GM19025 (cell line): Measurements from ENCODE around the gene KLF16.
A peak's percentile ranks its signal among the peaks of the same experiment; 100 is the strongest.
"Not testable (repeated sequence)": the region's sequence is repeated elsewhere in the genome, so short reads cannot be mapped to it uniquely, and the experiment has no call there.

ENCODE experiments used
- ATAC-seq: cut with Tn5 transposase; IDR thresholded peaks from one replicate; pipeline ENCODE4 v1.9.1; 2021; ENCODE audit warnings: mild to moderate bottlenecking, low read depth, moderate library complexity; ENCODE audit not compliant: unreplicated experiment

Gene KLF16

DNA sequence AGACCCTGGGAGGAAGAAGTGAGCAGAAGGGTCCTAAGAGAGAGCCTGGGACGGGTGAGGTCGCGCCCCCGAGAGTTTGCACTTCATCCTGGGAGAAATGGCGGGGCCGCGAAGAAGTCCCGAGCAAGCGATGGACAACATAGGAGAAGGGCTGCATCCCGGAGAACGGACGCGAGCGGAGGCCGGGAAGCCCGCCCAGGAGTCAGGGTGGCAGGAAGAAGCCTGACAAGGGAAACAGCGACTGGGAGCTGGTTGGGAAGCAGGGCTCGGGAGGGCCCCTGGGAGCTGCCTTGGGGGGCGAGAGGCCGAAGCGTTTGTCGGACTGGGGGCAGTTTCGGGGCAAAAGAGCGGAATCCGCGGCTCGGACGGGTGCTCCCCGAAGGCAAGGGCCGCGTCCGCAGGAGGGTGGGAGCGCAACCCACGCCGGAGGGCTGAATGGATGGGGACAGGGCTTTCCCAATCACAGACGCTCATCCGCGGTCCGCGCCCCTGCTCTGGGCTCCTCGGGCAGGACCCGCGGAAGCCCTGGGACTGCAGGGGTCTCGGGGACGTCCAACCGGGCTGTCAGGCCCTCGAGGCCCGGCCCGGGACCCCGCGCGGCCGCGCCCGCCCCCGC, 21.4 kb upstream of the KLF16 start:
- no peak for ATAC-seq

GRCh38 chr19:1884291-1884718, 20.9 kb upstream of the KLF16 start:
- ATAC-seq = no peak

GRCh38 chr19:1883784-1884183, 20.4 kb upstream of the KLF16 start:
- ATAC-seq = no peak

GRCh38 chr19:1882786-1883692, 19.7 kb upstream of the KLF16 start:
- no peak for ATAC-seq

GRCh38 chr19:1882089-1882785, 18.9 kb upstream of the KLF16 start:
- no peak for ATAC-seq

GRCh38 chr19:1881393-1882088, 18.2 kb upstream of the KLF16 start:
- ATAC-seq = not testable (repeated sequence)

- ATAC-seq = no peak
These were observed 17.4 kb upstream of the KLF16 start for GRCh38 chr19:1880611-1881392.

- not testable (repeated sequence) for ATAC-seq
These were observed 16.6 kb upstream of the KLF16 start for GRCh38 chr19:1879982-1880381.

- not testable (repeated sequence) for ATAC-seq
These were observed 15.2 kb upstream of the KLF16 start for GRCh38 chr19:1878583-1878982.

DNA sequence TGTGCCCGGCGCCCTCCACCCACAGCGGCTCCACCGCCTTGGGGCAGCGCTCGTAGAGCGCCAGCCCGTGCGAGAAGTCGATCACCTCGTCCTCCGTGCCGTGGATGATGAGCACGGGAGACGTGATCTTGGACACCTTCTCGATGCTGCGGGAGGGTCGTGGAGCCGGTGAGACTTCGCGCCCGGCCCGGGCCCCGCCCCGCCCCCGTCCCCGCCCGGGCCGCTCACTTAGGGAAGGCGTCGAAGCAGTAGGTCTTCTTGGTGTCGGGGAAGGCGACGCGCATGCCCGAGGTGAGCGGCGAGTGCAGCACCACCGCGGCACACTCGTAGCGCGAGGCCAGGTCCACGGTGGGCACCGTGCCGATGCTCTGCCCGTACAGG, 13.9 kb upstream of the KLF16 start:
- ATAC-seq = not testable (repeated sequence)

- peak; percentile 12 for ATAC-seq
These were observed 13.3 kb upstream of the KLF16 start for GRCh38 chr19:1876496-1877279.

DNA sequence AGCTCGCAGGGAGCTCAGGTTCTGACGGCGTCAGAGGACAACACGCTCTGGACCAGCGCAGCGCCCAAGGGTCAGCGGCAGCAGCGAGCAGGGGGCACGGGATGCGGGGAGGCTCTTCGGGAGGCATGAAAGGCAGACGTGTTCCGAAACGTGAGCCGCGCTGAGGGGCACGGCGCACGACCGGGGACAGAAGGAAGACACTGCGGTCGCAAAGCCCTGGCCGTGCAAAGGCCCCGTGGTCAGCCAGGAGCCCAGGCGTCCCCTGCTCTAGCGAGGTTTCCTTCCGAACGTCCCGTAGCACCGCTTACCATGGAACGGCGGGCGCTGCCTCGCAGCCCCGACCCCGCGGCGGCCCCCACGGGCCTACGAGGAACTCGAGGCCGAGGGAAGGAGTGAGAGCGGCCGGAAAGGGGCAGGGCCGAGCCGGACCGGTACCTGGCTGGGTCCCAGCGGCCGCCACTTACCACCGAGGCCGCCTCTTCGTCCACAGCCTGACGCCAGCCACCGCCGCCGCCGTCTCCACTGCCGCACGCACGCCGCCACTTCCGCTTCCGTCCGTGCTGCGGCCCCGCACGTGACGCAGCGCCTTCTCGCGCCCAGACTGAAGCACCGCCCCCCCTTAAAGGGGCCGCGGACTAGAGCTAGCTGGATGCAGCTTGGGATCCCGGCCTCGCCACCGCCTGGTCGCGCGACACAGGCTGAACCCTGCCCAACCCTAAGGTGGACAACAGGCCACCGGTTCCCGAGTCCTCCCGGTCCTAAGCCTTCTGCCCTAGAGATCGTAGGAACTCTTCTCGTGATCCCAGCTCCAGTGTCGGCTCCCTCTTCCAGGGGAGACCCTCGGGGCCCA, 12.5 kb upstream of the KLF16 start:
- ATAC-seq = peak; percentile 79

DNA sequence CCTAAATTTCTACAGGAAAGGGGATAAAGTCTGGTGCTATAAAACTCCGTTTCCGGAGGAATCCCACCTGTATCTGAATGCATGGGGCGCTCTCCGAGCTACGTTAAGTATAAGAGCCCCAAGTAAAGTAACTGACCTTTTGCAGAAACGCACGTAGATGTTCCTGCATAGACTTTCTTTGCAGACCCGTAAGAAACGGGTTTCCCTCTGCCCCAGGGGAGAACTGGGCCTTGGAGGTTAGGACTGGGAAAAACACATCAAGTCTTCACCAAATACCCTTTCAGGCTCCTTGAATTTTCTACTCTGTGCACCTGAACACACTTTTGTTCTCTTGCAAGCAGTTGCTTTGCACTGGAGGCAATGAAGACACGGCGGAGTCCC, 11.9 kb upstream of the KLF16 start:
- not testable (repeated sequence) for ATAC-seq

- ATAC-seq = no peak
These were observed 11.3 kb upstream of the KLF16 start for GRCh38 chr19:1874554-1875185.

GRCh38 chr19:1873524-1874473, 10.4 kb upstream of the KLF16 start:
- no peak for ATAC-seq

- no peak for ATAC-seq
These were observed 9.6 kb upstream of the KLF16 start for GRCh38 chr19:1872807-1873523.
